ENCODE results near the gene SYT2.

DNA sequence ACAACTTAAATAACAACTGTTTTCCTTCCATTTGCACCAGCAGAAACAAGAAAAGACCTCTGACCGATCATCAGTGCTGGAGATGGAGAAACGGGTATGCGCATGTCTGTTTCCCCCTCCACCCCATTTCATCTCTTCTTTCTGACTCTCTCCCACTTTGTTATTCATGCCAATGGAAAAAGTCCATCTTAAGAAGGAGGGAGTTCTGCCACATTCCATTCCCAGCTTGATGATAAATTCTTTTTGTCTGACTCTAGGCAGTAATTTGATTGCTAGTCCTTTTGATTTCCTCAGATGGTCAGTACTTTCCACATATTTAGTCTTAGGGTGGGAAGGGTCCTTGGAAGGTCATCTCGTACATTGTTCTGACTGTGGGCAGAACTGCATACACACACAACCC is 142.5 kb downstream of the SYT2 start:
- TF ChIP-seq POLR2A (IDR thresholded peaks at IDR 0.05; ENCODE audit: low read depth) = no peak
- TF ChIP-seq, protein P1, sequence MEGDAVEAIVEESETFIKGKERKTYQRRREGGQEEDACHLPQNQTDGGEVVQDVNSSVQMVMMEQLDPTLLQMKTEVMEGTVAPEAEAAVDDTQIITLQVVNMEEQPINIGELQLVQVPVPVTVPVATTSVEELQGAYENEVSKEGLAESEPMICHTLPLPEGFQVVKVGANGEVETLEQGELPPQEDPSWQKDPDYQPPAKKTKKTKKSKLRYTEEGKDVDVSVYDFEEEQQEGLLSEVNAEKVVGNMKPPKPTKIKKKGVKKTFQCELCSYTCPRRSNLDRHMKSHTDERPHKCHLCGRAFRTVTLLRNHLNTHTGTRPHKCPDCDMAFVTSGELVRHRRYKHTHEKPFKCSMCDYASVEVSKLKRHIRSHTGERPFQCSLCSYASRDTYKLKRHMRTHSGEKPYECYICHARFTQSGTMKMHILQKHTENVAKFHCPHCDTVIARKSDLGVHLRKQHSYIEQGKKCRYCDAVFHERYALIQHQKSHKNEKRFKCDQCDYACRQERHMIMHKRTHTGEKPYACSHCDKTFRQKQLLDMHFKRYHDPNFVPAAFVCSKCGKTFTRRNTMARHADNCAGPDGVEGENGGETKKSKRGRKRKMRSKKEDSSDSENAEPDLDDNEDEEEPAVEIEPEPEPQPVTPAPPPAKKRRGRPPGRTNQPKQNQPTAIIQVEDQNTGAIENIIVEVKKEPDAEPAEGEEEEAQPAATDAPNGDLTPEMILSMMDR (IDR thresholded peaks at IDR 0.05) = no peak

All from esophagus muscularis mucosa (tissue), 3 donors.